H1 (cell line): ENCODE measurements around the gene MOB3C. TPM values are rescaled to one million over a fixed set of nuclear protein-coding genes. Genes with fewer than 3 reads are reported as not detected.

Experiments used
- CTCF ChIA-PET: fragments of 300-600 bp; sonication (Branson Sonifier 250); formaldehyde crosslinking; loops from one replicate; lab custom pipeline; 2021; ENCODE audit not compliant: partially characterized antibody; lab: Charles Lee
- POLR2A ChIA-PET: fragments of 300-600 bp; sonication (Branson Sonifier 250); formaldehyde crosslinking; loops from one replicate; lab custom pipeline; 2021; ENCODE audit warnings: inconsistent platforms; ENCODE audit not compliant: partially characterized antibody; lab: Charles Lee
- DNase-seq, 2 experiments: peaks; one replicate each; pipeline versions ENCODE4 v3.0.0 to v3.0.0-alpha.2; 2010 to 2022; ENCODE audit warnings: low spot score in 2 of 2, low read depth in 1 of 2, mixed read lengths in 1 of 2
- FAIRE-seq: peaks from 2 replicates; lab custom pipeline; 2011; peaks lifted over from hg19 to GRCh38; lab: Jason Lieb, UNC
- H2AFZ ChIP-seq: 2 replicates; pipeline ENCODE4 v1.8.1; 2012; ENCODE audit warnings: low read length, inconsistent platforms
- H2AK5ac ChIP-seq: 2 replicates; pipeline ENCODE4 v1.6.1; 2013; ENCODE audit warnings: low read depth, low read length
- H2BK120ac ChIP-seq: replicated peaks from 2 replicates; pipeline ENCODE3; 2013; ENCODE audit warnings: low read depth, low read length, inconsistent platforms
- H2BK12ac ChIP-seq: 2 replicates; pipeline ENCODE4 v1.6.1; 2013; ENCODE audit warnings: low read depth, low read length
- H2BK15ac ChIP-seq: 2 replicates; pipeline ENCODE4 v1.6.1; 2013; ENCODE audit warnings: low read length
- H2BK20ac ChIP-seq: 2 replicates; pipeline ENCODE4 v1.6.1; 2013; ENCODE audit warnings: low read length
- H2BK5ac ChIP-seq: 2 replicates; pipeline ENCODE4 v1.6.1; 2013; ENCODE audit warnings: low read depth, low read length
- H3K14ac ChIP-seq: 2 replicates; pipeline ENCODE4 v1.6.1; 2013; ENCODE audit warnings: inconsistent platforms; ENCODE audit not compliant: insufficient read length
- H3K18ac ChIP-seq: 2 replicates; pipeline ENCODE4 v1.6.1; 2013; ENCODE audit warnings: low read length; ENCODE audit errors: extremely low read depth
- H3K23ac ChIP-seq: 2 replicates; pipeline ENCODE4 v1.6.1; 2013; ENCODE audit warnings: inconsistent platforms; ENCODE audit not compliant: insufficient read length
- H3K23me2 ChIP-seq: 2 replicates; pipeline ENCODE4 v1.6.1; 2013; ENCODE audit warnings: low read depth, low read length
- H3K27ac ChIP-seq: 2 replicates; pipeline ENCODE4 v1.6.1; 2011; ENCODE audit warnings: low read depth, low read length, inconsistent platforms
- H3K27me3 ChIP-seq, 4 experiments: replicated peaks in 1 of 4; 1 replicate in 1 of 4; 2 replicates in 3 of 4; pipeline versions ENCODE4 v1.6.1 to v1.8.1; 2011 to 2013; ENCODE audit warnings: low read length in 3 of 4, mild to moderate bottlenecking in 3 of 4, inconsistent platforms in 2 of 4, mixed read lengths in 2 of 4, moderate library complexity in 1 of 4; ENCODE audit not compliant: control insufficient read depth in 3 of 4, insufficient read depth in 3 of 4; ENCODE audit errors: extremely low read depth in 1 of 4
- H3K36me3 ChIP-seq, 4 experiments: 2 replicates each; pipeline versions ENCODE4 v1.6.1 to v1.8.1; 2011 to 2013; ENCODE audit warnings: mild to moderate bottlenecking in 4 of 4, low read length in 3 of 4, moderate library complexity in 2 of 4, control low read depth in 1 of 4, inconsistent platforms in 1 of 4; ENCODE audit not compliant: insufficient read depth in 4 of 4, control insufficient read depth in 2 of 4
- H3K4ac ChIP-seq: replicated peaks from 2 replicates; pipeline ENCODE3; 2013; ENCODE audit warnings: low read length, low read depth, mixed read lengths, inconsistent platforms; ENCODE audit not compliant: insufficient read length
- H3K4me1 ChIP-seq, 4 experiments: replicated peaks in 1 of 4; 1 replicate in 1 of 4; 2 replicates in 3 of 4; pipeline versions ENCODE4 v1.6.1 to v1.8.1; 2011 to 2013; ENCODE audit warnings: low read length in 3 of 4, inconsistent platforms in 2 of 4, mixed read lengths in 1 of 4; ENCODE audit not compliant: insufficient read depth in 4 of 4, control insufficient read depth in 3 of 4
- H3K4me2 ChIP-seq, 2 experiments: 2 replicates each; pipeline versions ENCODE4 v1.6.1 to v1.8.1; 2011 to 2013; ENCODE audit warnings: low read depth in 2 of 2, low read length in 2 of 2, control low read depth in 1 of 2, inconsistent platforms in 1 of 2, mild to moderate bottlenecking in 1 of 2; ENCODE audit not compliant: insufficient read depth in 1 of 2
- H3K4me3 ChIP-seq, 4 experiments: fragments of 200-600, 300-600 bp in 1 of 4; sonication (generic), shearing (Covaris generic), sonication (Bioruptor Twin) in 1 of 4; 2 replicates each; pipeline versions ENCODE4 v1.5.1 to v1.8.1; 2011 to 2016; ENCODE audit warnings: low read length in 4 of 4, low read depth in 3 of 4, control low read depth in 2 of 4, inconsistent platforms in 2 of 4, mild to moderate bottlenecking in 2 of 4, mixed read lengths in 1 of 4, moderate library complexity in 1 of 4; ENCODE audit not compliant: insufficient read depth in 2 of 4; ENCODE audit errors: extremely low read depth in 1 of 4
- H3K56ac ChIP-seq: replicated peaks from 2 replicates; pipeline ENCODE3; 2013; ENCODE audit warnings: low read depth, mild to moderate bottlenecking, mixed read lengths, low read length, inconsistent platforms; ENCODE audit not compliant: insufficient read length
- H3K79me1 ChIP-seq: 2 replicates; pipeline ENCODE4 v1.6.1; 2013; ENCODE audit warnings: low read depth, low read length, control low read depth
- H3K79me2 ChIP-seq, 2 experiments: 2 replicates each; pipeline versions ENCODE4 v1.6.1 to v1.8.1; 2012 to 2013; ENCODE audit warnings: low read length in 2 of 2, mild to moderate bottlenecking in 2 of 2, inconsistent platforms in 1 of 2; ENCODE audit not compliant: insufficient read depth in 2 of 2, control insufficient read depth in 1 of 2
- H3K9ac ChIP-seq, 4 experiments: replicated peaks in 1 of 4; 1 replicate in 1 of 4; 2 replicates in 3 of 4; pipeline versions ENCODE4 v1.6.1 to v1.8.1; 2011 to 2013; ENCODE audit warnings: low read depth in 3 of 4, low read length in 3 of 4, control low read depth in 2 of 4, mild to moderate bottlenecking in 2 of 4, moderate library complexity in 2 of 4, inconsistent platforms in 1 of 4; ENCODE audit errors: extremely low read depth in 1 of 4
- H3K9me3 ChIP-seq, 2 experiments: 2 replicates each; pipeline versions ENCODE4 v1.6.1 to v1.8.1; 2012 to 2013; ENCODE audit warnings: mild to moderate bottlenecking in 2 of 2, moderate library complexity in 2 of 2, control low read depth in 1 of 2, inconsistent platforms in 1 of 2, low read depth in 1 of 2, low read length in 1 of 2, mixed read lengths in 1 of 2; ENCODE audit not compliant: insufficient read depth in 2 of 2
- H4K20me1 ChIP-seq, 2 experiments: replicated peaks in 1 of 2; 2 replicates each; pipeline versions ENCODE3 to v1.8.1; 2011 to 2013; ENCODE audit warnings: inconsistent platforms in 2 of 2, low read length in 2 of 2, mild to moderate bottlenecking in 1 of 2; ENCODE audit not compliant: insufficient read depth in 2 of 2, control insufficient read depth in 1 of 2
- H4K5ac ChIP-seq: 2 replicates; pipeline ENCODE4 v1.6.1; 2013; ENCODE audit warnings: low read length, low read depth, mixed read lengths, inconsistent platforms; ENCODE audit not compliant: insufficient read length
- H4K8ac ChIP-seq: 2 replicates; pipeline ENCODE4 v1.8.0; 2013; ENCODE audit warnings: mild to moderate bottlenecking, moderate library complexity, low read length, inconsistent platforms; ENCODE audit not compliant: insufficient read depth; ENCODE audit errors: extremely low read depth
- H4K91ac ChIP-seq: replicated peaks from 2 replicates; pipeline ENCODE3; 2013; ENCODE audit warnings: low read length, mixed read lengths, inconsistent platforms; ENCODE audit not compliant: insufficient read length
- NANOG ChIP-seq: IDR thresholded peaks from 2 replicates; pipeline ENCODE4 v1.6.1; 2011; ENCODE audit warnings: low read length, low read depth, mild to moderate bottlenecking, inconsistent platforms; ENCODE audit not compliant: insufficient read depth, poor library complexity, severe bottlenecking
- WGBS, 2 experiments: shearing (Covaris generic) in 1 of 2; methylation state at CpG; one replicate each; pipeline versions ENCODE4 v1.1.6 to v1.1.7; 2013 to 2015; ENCODE audit warnings: low lambda C conversion rate in 2 of 2, mixed read lengths in 2 of 2, inconsistent platforms in 1 of 2, low coverage in 1 of 2, missing lambda C conversion rate in 1 of 2; ENCODE audit not compliant: insufficient replicate concordance in 2 of 2, insufficient coverage in 1 of 2, insufficient read length in 1 of 2; ENCODE audit errors: extremely low coverage in 1 of 2, missing lambda C conversion rate in 1 of 2; 5-methylcytosine and 5-hydroxymethylcytosine counted together
- polyA plus RNA-seq, 7 experiments: library from polyadenylated mRNA; depleted of rRNA in 3 of 7; stranded (reverse) in 5 of 7; unstranded in 2 of 7; fragments of >200 nt in 5 of 7; fragments of 200-250 nt in 2 of 7; gene quantifications; 1 replicate in 5 of 7; 2 replicates in 1 of 7; 4 replicates in 1 of 7; pipeline versions ENCODE4 v1.2.1 to v1.2.3, GENCODE V29; 2011 to 2013; ENCODE audit warnings: missing spikeins in 2 of 7, mixed read lengths in 2 of 7
- total RNA-seq: library from RNA; stranded (reverse); fragmentation: NEBNext Ultra II Directional; extraction: Animal tissue kit (Norgen Biotek cat#: 25700); gene quantifications from 2 replicates; pipeline ENCODE4 v1.2.1, GENCODE V29; 2021

Gene MOB3C
- total and polyA plus RNA-seq, 2 of the 8 experiments (the other 6 are each of a cell fraction or from before 2014, with no cell fraction given) = 5.8 to 6.6 TPM

GRCh38 chr1:46585312-46585938, 31.2 kb downstream of the MOB3C start:
- no peak overlapping the region for H2AFZ ChIP-seq
- H3K9me3 ChIP-seq = no peaks in the 10 kb centered on the region
- ChIA-PET CTCF (interaction anchor here (0.6 to 8.2 kb wide), 6 partner anchors 18 to 228 kb away, joined by 3 to 52 read pairs (median 3); partner anchors contain the start of gene MKNK1), POLR2A (interaction anchor here (1.0 kb wide), 1 partner anchor 9 kb away, joined by 4 read pairs; no protein-coding TSS in a partner anchor)
- H3K18ac ChIP-seq = no peak overlapping the region
- H3K56ac ChIP-seq = no peak overlapping the region
- peaks cover 0 to 3% (median under 1%) of the 10 kb centered on the region in 4 experiments; a peak in 2 of 7 replicates for H3K4me1 ChIP-seq
- DNase-seq (no peak), FAIRE-seq (no peak)
- H3K27me3 ChIP-seq = no peaks in the 10 kb centered on the region
- no peak overlapping the region for H2AK5ac ChIP-seq
- no peak overlapping the region for H4K8ac ChIP-seq
- no peak overlapping the region for H2BK15ac ChIP-seq
- 92% methylated on average over 12 of the region's 12 CpGs; no CpG with 5 or more reads in 1 of the 2 experiments for WGBS, 2 experiments
- H3K4me3 ChIP-seq = no peak overlapping the region
- no peak overlapping the region for H4K5ac ChIP-seq
- H4K20me1 ChIP-seq = no peaks in the 10 kb centered on the region
- H3K4ac ChIP-seq = no peak overlapping the region
- H3K23me2 ChIP-seq = no peaks in the 10 kb centered on the region
- no peak overlapping the region for H2BK120ac ChIP-seq
- no peak overlapping the region for H3K14ac ChIP-seq
- H3K9ac ChIP-seq = no peak overlapping the region
- no peak overlapping the region for H2BK5ac ChIP-seq
- H3K79me1 ChIP-seq = no peaks in the 10 kb centered on the region
- no peak overlapping the region for H2BK20ac ChIP-seq
- no peak overlapping the region for H3K23ac ChIP-seq
- peaks cover 0 to 1% (median 0%) of the 10 kb centered on the region in 4 experiments; a peak in 2 of 8 replicates for H3K36me3 ChIP-seq
- H3K4me2 ChIP-seq = no peak overlapping the region
- no peak for TF ChIP-seq NANOG
- H3K79me2 ChIP-seq = no peaks in the 10 kb centered on the region
- no peak overlapping the region for H4K91ac ChIP-seq
- no peak overlapping the region for H3K27ac ChIP-seq
- no peak overlapping the region for H2BK12ac ChIP-seq
